Natural killer cell (primary cell): ENCODE results near the gene DHX58. TPM values are rescaled to one million over a fixed set of nuclear protein-coding genes. Genes with fewer than 3 reads are reported as not detected.

Source experiments
- ATAC-seq, 3 donors: fragments of 150-1000 bp in 2 of 3; fragments of 200-7000 bp in 1 of 3; cut with Tn5 transposase; 1 replicate in 1 of 3; 2 replicates in 2 of 3; pipeline ENCODE4 v1.10.0; 2021; ENCODE audit warnings: mild to moderate bottlenecking in 2 of 3, moderate library complexity in 2 of 3
- DNase-seq, 2 donors: peaks; one replicate each; pipeline versions ENCODE4 v3.0.0 to v3.0.0-alpha.2; 2013 to 2021; ENCODE audit warnings: mixed read lengths in 1 of 2
- H3K27ac ChIP-seq: one replicate; pipeline ENCODE4 v1.5.1; 2013; ENCODE audit warnings: mild to moderate bottlenecking, low read length
- H3K27me3 ChIP-seq: one replicate; pipeline ENCODE4 v1.6.1; 2013; ENCODE audit warnings: low read length; ENCODE audit not compliant: control insufficient read depth, insufficient read depth
- H3K36me3 ChIP-seq: one replicate; pipeline ENCODE4 v1.6.1; 2013; ENCODE audit warnings: low read length; ENCODE audit not compliant: control insufficient read depth, insufficient read depth
- H3K4me1 ChIP-seq: one replicate; pipeline ENCODE4 v1.6.1; 2013; ENCODE audit warnings: low read length; ENCODE audit not compliant: control insufficient read depth, insufficient read depth
- H3K4me3 ChIP-seq: one replicate; pipeline ENCODE4 v1.5.1; 2013; ENCODE audit warnings: low read length
- H3K9me3 ChIP-seq: one replicate; pipeline ENCODE4 v1.6.1; 2013; ENCODE audit warnings: low read length; ENCODE audit not compliant: control insufficient read depth, insufficient read depth
- H3K27ac Mint-ChIP-seq, 2 donors: one replicate each; pipeline ENCODE4 v1.8.0; 2022; ENCODE audit warnings: mild to moderate bottlenecking in 2 of 2, mixed read lengths in 2 of 2, moderate library complexity in 1 of 2
- H3K27me3 Mint-ChIP-seq, 2 donors: one replicate each; pipeline ENCODE4 v1.8.0; 2022; ENCODE audit warnings: low read depth in 2 of 2, mixed read lengths in 2 of 2
- H3K36me3 Mint-ChIP-seq: one replicate; pipeline ENCODE4 v1.8.0; 2022; ENCODE audit warnings: mixed read lengths
- H3K4me1 Mint-ChIP-seq, 2 donors: one replicate each; pipeline ENCODE4 v1.8.0; 2022; ENCODE audit warnings: mixed read lengths in 2 of 2
- H3K4me3 Mint-ChIP-seq: one replicate; pipeline ENCODE4 v1.8.0; 2022; ENCODE audit warnings: mild to moderate bottlenecking, moderate library complexity, mixed read lengths
- H3K9me3 Mint-ChIP-seq, 2 donors: one replicate each; pipeline ENCODE4 v1.8.0; 2022; ENCODE audit warnings: mixed read lengths in 2 of 2
- CTCF ChIP-seq: fragments of 200-600 bp; IDR thresholded peaks from one replicate; pipeline ENCODE4 v1.8.0; 2022; ENCODE audit warnings: antibody characterized with exemption
- WGBS: methylation state at CpG from one replicate; pipeline ENCODE4 v1.1.7; 2013; ENCODE audit warnings: missing lambda C conversion rate; ENCODE audit not compliant: insufficient coverage; 5-methylcytosine and 5-hydroxymethylcytosine counted together
- intact Hi-C: fragments of 100-400 bp; cut with micrococcal nuclease; formaldehyde crosslinking; loops from one replicate; pipeline ENCODE4 v1.14.2; 2022
- total RNA-seq, 4 donors: library from RNA; stranded (reverse); fragments of 120-200 nt in 1 of 4; gene quantifications; one replicate each; pipeline versions ENCODE4 v1.2.3 to v1.2.4, GENCODE V29; 2013 to 2022

The DHX58 gene
- total RNA-seq, 3 donors from 2014 or later (not counting 1 experiment from before 2014, with no cell fraction given), result 22.0 to 29.0 (median 24.5) TPM

GRCh38 chr17:42130310-42130936, 17.9 kb upstream of the DHX58 start:
- no peaks in the 10 kb centered on the region for H3K9me3 ChIP-seq
- H3K4me3 ChIP-seq, result no peak overlapping the region
- H3K27ac ChIP-seq, result no peak overlapping the region
- H3K27ac Mint-ChIP-seq, result peak overlapping the region in 1 of 2 donors; percentile 44
- peaks cover 30% of the 10 kb centered on the region for H3K4me1 ChIP-seq
- H3K36me3 Mint-ChIP-seq, result peaks cover 7% of the 10 kb centered on the region
- H3K27me3 ChIP-seq, result no peaks in the 10 kb centered on the region
- H3K27me3 Mint-ChIP-seq, result no peaks in the 10 kb centered on the region
- peaks cover 37 to 46% of the 10 kb centered on the region in 2 donors for H3K4me1 Mint-ChIP-seq
- intact Hi-C loops, result no loop called here
- no peak overlapping the region for H3K4me3 Mint-ChIP-seq
- TF ChIP-seq CTCF, result no peak
- DNase-seq, result no peak
- WGBS, result 95% methylated on average over 16 of the region's 16 CpGs
- ATAC-seq, result no peak
- peaks cover 57% of the 10 kb centered on the region for H3K36me3 ChIP-seq
- H3K9me3 Mint-ChIP-seq, result no peaks in the 10 kb centered on the region

GRCh38 chr17:42129109-42129837, 16.8 kb upstream of the DHX58 start:
- 98% methylated on average over 8 of the region's 8 CpGs for WGBS
- H3K4me1 ChIP-seq, result peaks cover 24% of the 10 kb centered on the region
- no peak overlapping the region for H3K4me3 ChIP-seq
- H3K4me3 Mint-ChIP-seq, result no peak overlapping the region
- ATAC-seq (no peak), DNase-seq (no peak)
- H3K27ac Mint-ChIP-seq, result peak overlapping the region; percentile 23 to 72
- no peaks in the 10 kb centered on the region for H3K27me3 Mint-ChIP-seq
- H3K27ac ChIP-seq, result no peak overlapping the region
- H3K9me3 ChIP-seq, result no peaks in the 10 kb centered on the region
- no peaks in the 10 kb centered on the region for H3K27me3 ChIP-seq
- peaks cover 7% of the 10 kb centered on the region for H3K36me3 Mint-ChIP-seq
- peaks cover 37 to 43% of the 10 kb centered on the region in 2 donors for H3K4me1 Mint-ChIP-seq
- TF ChIP-seq CTCF, result no peak
- no peaks in the 10 kb centered on the region for H3K9me3 Mint-ChIP-seq
- H3K36me3 ChIP-seq, result peaks cover 62% of the 10 kb centered on the region
- intact Hi-C loops, result no loop called here

- DNase-seq (no peak), ATAC-seq (no peak)
- 100% methylated on average over 6 of the region's 6 CpGs for WGBS
- Histone ChIP-seq H3K4me1 (peaks cover 6% of the 10 kb centered on the region), H3K36me3 (peaks cover 61% of the 10 kb centered on the region), H3K4me3 (no peak overlapping the region), H3K27me3 (no peaks in the 10 kb centered on the region), H3K27ac (no peak overlapping the region), H3K9me3 (no peaks in the 10 kb centered on the region)
- peaks cover 20 to 24% of the 10 kb centered on the region in 2 donors for H3K4me1 Mint-ChIP-seq
- intact Hi-C loops, result no loop called here
- H3K27me3 Mint-ChIP-seq, result no peaks in the 10 kb centered on the region
- H3K4me3 Mint-ChIP-seq, result no peak overlapping the region
- no peaks in the 10 kb centered on the region for H3K9me3 Mint-ChIP-seq
- no peak for TF ChIP-seq CTCF
- peaks cover 7% of the 10 kb centered on the region for H3K36me3 Mint-ChIP-seq
- no peak overlapping the region for H3K27ac Mint-ChIP-seq
Measured at GRCh38 chr17:42127414-42127813, 14.9 kb upstream of the DHX58 start.
